ENCODE results near the gene DYNC2H1.

The DYNC2H1 gene, protein sequence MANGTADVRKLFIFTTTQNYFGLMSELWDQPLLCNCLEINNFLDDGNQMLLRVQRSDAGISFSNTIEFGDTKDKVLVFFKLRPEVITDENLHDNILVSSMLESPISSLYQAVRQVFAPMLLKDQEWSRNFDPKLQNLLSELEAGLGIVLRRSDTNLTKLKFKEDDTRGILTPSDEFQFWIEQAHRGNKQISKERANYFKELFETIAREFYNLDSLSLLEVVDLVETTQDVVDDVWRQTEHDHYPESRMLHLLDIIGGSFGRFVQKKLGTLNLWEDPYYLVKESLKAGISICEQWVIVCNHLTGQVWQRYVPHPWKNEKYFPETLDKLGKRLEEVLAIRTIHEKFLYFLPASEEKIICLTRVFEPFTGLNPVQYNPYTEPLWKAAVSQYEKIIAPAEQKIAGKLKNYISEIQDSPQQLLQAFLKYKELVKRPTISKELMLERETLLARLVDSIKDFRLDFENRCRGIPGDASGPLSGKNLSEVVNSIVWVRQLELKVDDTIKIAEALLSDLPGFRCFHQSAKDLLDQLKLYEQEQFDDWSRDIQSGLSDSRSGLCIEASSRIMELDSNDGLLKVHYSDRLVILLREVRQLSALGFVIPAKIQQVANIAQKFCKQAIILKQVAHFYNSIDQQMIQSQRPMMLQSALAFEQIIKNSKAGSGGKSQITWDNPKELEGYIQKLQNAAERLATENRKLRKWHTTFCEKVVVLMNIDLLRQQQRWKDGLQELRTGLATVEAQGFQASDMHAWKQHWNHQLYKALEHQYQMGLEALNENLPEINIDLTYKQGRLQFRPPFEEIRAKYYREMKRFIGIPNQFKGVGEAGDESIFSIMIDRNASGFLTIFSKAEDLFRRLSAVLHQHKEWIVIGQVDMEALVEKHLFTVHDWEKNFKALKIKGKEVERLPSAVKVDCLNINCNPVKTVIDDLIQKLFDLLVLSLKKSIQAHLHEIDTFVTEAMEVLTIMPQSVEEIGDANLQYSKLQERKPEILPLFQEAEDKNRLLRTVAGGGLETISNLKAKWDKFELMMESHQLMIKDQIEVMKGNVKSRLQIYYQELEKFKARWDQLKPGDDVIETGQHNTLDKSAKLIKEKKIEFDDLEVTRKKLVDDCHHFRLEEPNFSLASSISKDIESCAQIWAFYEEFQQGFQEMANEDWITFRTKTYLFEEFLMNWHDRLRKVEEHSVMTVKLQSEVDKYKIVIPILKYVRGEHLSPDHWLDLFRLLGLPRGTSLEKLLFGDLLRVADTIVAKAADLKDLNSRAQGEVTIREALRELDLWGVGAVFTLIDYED (N-terminal part only)

DNA sequence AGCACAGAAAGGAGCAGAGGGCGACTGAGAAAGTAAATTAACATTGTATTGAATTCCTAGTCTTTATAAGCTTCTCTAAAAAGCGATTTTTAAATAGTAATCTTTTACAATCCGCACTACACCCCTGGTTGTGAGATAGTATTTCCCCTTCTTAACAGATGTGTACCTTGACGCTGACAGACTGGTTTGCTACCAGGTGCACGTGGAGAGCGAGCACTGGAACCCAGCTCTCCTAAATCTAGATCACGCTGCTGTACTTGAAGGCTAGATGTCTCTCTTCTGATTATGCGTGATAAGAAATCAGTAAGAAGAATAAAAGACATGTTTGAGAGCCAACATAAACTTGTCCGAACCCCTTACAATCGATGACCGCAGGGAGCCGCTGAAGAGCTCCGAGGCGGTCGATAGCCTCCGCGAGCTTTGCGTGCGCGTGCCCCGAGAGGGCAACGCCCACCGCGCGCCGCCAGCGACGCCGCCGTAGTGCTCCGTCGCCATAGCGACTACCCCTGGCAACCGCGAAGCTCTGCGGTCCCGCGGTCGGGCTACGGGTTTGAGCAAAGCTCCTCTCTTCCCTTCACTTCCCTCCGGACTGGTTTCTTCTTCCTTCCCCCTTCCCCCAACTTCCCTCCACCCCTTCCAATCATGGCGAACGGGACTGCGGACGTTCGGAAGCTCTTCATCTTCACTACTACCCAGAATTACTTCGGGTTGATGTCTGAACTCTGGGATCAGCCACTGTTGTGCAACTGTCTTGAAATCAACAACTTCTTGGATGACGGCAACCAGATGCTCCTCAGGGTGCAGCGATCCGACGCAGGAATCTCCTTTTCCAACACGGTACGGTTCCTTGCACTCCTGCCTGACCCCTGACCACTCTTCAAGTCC lies at the start of gene DYNC2H1:
Gene DYNC2H1, plus strand, starts transcription at position 494 of the 885 bp plus-strand sequence. Its CDS starts 149 bp downstream, at position 643.
- Histone ChIP-seq H3K9me3 (no peaks in the 10 kb centered on the region), H3K4me1 (peaks cover 11% of the 10 kb centered on the region), H3K4me3 (peak within 1 kb of the TSS; percentile 61), H3K27me3 (ENCODE audit: low read depth) (no peaks in the 10 kb centered on the region), H3K36me3 (replicated peaks) (no peaks in the 10 kb centered on the region)
- in situ Hi-C loops (cut with MboI; ENCODE audit: low sequenced_read_pairs), result no loop called here
- DNase-seq (ENCODE audit: low spot score in 2 of 2), result peak; percentile 87 to 93

DNA sequence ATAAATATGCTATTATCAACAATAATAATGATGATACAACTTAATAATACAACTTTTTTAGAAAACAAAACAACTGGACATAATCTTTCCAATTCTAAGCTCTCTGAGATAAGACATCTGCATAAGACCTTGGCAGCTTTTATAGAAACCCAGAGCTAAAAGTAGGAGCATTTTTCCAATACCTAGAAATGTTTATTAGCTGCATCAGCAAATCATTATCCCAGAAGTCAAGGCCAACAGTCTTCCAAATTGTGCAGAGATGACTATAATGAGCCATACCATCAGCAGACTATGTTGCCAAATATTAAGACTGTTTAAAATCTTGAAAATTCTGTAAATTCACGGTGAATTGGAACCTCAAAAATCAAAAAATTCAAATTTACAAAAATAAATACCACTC lies 47.6 kb upstream of the DYNC2H1 start:
- Histone ChIP-seq H3K4me3 (no peak overlapping the region), H3K27me3 (ENCODE audit: low read depth) (no peaks in the 10 kb centered on the region), H3K36me3 (replicated peaks) (peaks cover 56% of the 10 kb centered on the region), H3K9me3 (no peaks in the 10 kb centered on the region), H3K4me1 (peaks cover 2% of the 10 kb centered on the region; the same call in 1 of the 2 replicates)
- in situ Hi-C loops (cut with MboI; ENCODE audit: low sequenced_read_pairs), result no loop called here
- no peak for DNase-seq (ENCODE audit: low spot score in 2 of 2)

DNA sequence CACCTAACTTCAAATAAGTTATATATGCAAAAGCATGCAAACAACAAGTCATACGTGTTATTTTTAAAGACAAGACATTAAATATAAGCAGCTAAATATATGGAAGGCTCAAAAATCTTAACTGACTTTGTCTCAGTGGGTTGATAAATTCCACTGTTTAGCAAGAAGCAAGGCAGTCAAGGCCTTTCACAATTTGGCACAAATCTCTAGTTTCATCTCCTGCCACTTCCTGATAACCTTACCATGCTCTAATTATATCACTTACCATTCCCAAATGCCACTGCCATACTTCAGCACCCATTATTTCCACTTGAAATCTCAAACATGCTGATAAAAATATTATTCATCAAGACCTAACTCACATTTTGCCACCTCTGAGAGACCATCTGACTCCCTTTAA lies 42.1 kb upstream of the DYNC2H1 start:
- Histone ChIP-seq H3K4me3 (no peak overlapping the region), H3K4me1 (peaks cover 2% of the 10 kb centered on the region; the same call in 1 of the 2 replicates), H3K9me3 (no peaks in the 10 kb centered on the region), H3K36me3 (replicated peaks) (peaks cover 46% of the 10 kb centered on the region), H3K27me3 (ENCODE audit: low read depth) (no peaks in the 10 kb centered on the region)
- no peak for DNase-seq (ENCODE audit: low spot score in 2 of 2)
- in situ Hi-C loops (cut with MboI; ENCODE audit: low sequenced_read_pairs), result no loop called here

DNA sequence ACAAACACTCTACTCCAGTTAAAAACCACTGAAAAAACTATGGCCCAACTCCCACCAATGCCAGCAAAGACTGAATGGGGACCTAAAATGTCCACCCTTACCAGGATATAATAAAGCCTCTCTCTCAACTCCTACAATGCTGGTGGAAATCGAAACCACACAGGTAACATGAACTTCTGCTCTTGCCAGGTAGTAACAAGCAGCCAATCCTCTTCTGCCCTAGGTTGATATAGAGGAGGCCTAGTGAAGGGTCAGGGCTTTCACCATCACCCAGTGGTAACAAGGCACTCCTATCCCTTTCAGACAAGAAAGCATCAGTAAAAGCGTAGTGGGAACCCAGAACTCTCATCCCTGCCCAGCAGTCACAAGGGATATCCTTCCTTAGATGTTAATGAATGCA lies 39.9 kb upstream of the DYNC2H1 start:
- Histone ChIP-seq H3K4me3 (no peak overlapping the region), H3K4me1 (peaks cover 2% of the 10 kb centered on the region; the same call in 1 of the 2 replicates), H3K27me3 (ENCODE audit: low read depth) (no peaks in the 10 kb centered on the region), H3K36me3 (replicated peaks) (peaks cover 30% of the 10 kb centered on the region), H3K9me3 (no peaks in the 10 kb centered on the region)
- DNase-seq (ENCODE audit: low spot score in 2 of 2), result no peak
- in situ Hi-C loops (cut with MboI; ENCODE audit: low sequenced_read_pairs), result no loop called here

DNA sequence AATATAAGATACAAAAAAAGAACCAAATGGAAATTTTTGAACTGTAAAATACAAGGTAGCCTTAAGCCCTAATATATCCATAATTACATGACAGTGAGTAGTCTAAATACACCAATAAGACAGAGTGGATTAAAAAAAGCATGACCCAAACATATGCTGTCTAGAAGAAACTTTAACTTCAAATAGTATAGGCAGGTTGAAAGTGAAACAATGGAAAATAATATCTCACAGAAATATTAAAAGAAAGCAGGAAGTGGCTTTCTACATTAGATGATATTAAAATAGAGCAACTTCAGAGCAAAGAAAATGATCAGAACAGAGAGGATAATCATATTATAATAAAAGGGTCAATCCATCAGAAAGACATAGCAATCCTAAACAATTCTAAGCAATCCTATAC lies 39.1 kb upstream of the DYNC2H1 start:
- DNase-seq (ENCODE audit: low spot score in 2 of 2), result no peak
- in situ Hi-C loops (cut with MboI; ENCODE audit: low sequenced_read_pairs), result no loop called here
- Histone ChIP-seq H3K36me3 (replicated peaks) (peaks cover 31% of the 10 kb centered on the region), H3K27me3 (ENCODE audit: low read depth) (no peaks in the 10 kb centered on the region), H3K4me1 (peaks cover 2% of the 10 kb centered on the region; the same call in 1 of the 2 replicates), H3K4me3 (no peak overlapping the region), H3K9me3 (no peaks in the 10 kb centered on the region)

DNA sequence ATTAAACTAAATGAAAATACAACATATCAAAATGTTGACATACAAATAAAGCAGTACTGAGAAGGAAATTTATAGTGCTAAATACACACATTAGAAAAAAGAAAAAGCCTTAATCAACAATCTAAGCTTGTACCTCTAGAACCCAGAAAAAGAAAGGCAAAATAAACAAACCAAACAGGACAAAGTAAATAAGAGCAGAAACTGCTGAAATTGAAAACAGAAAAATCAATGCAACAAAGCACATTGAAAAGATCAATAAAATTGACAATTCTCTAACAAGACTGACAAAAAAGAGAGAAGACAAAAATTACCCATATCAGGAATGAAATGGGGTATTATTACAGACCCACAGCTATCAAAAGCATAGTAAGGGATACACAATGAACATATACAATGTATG lies 38.2 kb upstream of the DYNC2H1 start:
- Histone ChIP-seq H3K4me3 (no peak overlapping the region), H3K36me3 (replicated peaks) (peaks cover 39% of the 10 kb centered on the region), H3K4me1 (no peaks in the 10 kb centered on the region; the same call in 1 of the 2 replicates), H3K27me3 (ENCODE audit: low read depth) (no peaks in the 10 kb centered on the region), H3K9me3 (no peaks in the 10 kb centered on the region)
- in situ Hi-C loops (cut with MboI; ENCODE audit: low sequenced_read_pairs), result no loop called here
- DNase-seq (ENCODE audit: low spot score in 2 of 2), result no peak

DNA sequence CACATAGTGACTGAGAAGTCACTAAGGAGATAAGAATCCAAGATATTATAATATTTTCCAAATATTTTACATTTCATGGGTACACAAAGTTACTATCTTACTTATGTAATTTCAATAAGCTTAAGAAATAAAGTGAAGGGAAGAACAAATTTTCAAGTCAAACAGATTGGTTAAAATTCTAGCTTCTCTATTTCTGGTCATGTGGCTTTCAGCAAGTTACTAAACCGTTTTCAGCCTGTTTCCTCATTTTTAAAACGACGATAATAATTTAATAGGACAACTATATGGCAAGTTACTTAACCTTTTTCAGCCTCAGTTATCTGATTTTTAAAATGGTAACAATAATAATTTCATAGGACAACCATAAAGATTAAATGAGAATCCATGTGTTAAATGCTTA lies 32.9 kb upstream of the DYNC2H1 start:
- Histone ChIP-seq H3K36me3 (replicated peaks) (peaks cover 59% of the 10 kb centered on the region), H3K4me3 (no peak overlapping the region), H3K4me1 (no peaks in the 10 kb centered on the region), H3K9me3 (no peaks in the 10 kb centered on the region), H3K27me3 (ENCODE audit: low read depth) (no peaks in the 10 kb centered on the region)
- in situ Hi-C loops (cut with MboI; ENCODE audit: low sequenced_read_pairs), result no loop called here
- DNase-seq (ENCODE audit: low spot score in 2 of 2), result no peak

DNA sequence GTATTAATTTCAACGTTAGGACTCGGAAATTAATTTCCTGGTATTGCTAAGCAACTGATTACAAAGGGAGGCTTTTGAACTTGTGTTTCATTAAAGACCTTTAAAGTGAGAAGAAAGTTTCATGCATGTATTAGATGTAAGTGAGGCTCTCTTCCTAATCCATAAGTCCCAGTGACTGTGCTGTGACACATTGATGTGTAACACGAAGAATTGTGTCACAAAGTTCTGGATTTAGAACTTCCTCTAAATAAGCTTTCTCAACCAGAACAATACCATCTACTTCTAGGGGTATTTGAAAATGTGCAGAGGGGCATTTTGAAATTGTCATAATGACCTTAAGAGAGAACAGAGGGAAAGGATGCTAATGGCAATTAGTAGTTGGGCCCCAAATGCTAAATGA lies 31.7 kb upstream of the DYNC2H1 start:
- H3K36me3 ChIP-seq (replicated peaks), result peaks cover 62% of the 10 kb centered on the region
- H3K27me3 ChIP-seq (ENCODE audit: low read depth), result no peaks in the 10 kb centered on the region
- no peaks in the 10 kb centered on the region for H3K4me1 ChIP-seq
- no peak for DNase-seq (ENCODE audit: low spot score in 2 of 2)
- no peak overlapping the region for H3K4me3 ChIP-seq
- no peaks in the 10 kb centered on the region for H3K9me3 ChIP-seq
- in situ Hi-C loops (cut with MboI; ENCODE audit: low sequenced_read_pairs), result no loop called here

DNA sequence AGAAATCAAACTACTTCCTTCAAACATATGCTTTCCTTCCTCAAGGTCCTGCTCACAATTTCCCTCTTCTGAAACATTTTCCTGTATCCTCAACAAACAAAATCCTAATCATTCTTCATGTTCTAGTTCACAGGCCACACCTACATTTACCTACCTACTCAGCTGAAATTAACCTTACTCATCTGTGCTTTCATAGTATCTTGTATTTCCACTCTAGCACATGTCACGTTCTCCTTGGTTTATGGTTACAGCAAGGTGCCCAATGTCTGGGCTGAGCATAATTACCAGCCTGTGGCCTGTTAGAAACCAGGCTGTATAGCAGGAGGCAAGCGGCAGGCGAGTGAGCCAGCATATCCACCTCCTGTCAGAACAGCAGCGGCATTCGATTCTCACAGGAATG lies 30.5 kb upstream of the DYNC2H1 start:
- DNase-seq (ENCODE audit: low spot score in 2 of 2), result no peak
- H3K4me1 ChIP-seq, result no peaks in the 10 kb centered on the region
- H3K4me3 ChIP-seq, result no peak overlapping the region
- H3K36me3 ChIP-seq (replicated peaks), result peaks cover 67% of the 10 kb centered on the region
- no peaks in the 10 kb centered on the region for H3K9me3 ChIP-seq
- in situ Hi-C loops (cut with MboI; ENCODE audit: low sequenced_read_pairs), result no loop called here
- no peaks in the 10 kb centered on the region for H3K27me3 ChIP-seq (ENCODE audit: low read depth)

DNA sequence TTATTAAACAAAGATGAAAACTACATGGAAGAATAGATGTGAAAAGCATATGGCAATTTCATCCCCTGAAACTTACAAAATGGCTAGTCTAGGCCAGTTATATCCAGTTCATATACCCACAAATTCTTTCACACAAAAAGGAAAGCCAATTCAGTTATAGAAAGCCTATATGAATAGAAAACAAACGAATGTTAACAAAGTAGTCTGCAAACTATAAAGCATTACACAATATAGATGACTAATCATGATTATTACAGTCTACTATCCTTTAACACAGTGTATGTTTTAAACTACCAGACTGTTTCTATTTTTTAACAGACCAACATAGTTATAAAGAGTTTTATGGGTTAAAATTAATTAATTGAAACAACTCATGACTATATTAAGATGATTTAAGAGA lies 29.4 kb upstream of the DYNC2H1 start:
- no peaks in the 10 kb centered on the region for H3K27me3 ChIP-seq (ENCODE audit: low read depth)
- no peaks in the 10 kb centered on the region for H3K9me3 ChIP-seq
- H3K4me3 ChIP-seq, result no peak overlapping the region
- H3K4me1 ChIP-seq, result no peaks in the 10 kb centered on the region
- DNase-seq (ENCODE audit: low spot score in 2 of 2), result no peak
- peaks cover 72% of the 10 kb centered on the region for H3K36me3 ChIP-seq (replicated peaks)
- in situ Hi-C loops (cut with MboI; ENCODE audit: low sequenced_read_pairs), result no loop called here

DNA sequence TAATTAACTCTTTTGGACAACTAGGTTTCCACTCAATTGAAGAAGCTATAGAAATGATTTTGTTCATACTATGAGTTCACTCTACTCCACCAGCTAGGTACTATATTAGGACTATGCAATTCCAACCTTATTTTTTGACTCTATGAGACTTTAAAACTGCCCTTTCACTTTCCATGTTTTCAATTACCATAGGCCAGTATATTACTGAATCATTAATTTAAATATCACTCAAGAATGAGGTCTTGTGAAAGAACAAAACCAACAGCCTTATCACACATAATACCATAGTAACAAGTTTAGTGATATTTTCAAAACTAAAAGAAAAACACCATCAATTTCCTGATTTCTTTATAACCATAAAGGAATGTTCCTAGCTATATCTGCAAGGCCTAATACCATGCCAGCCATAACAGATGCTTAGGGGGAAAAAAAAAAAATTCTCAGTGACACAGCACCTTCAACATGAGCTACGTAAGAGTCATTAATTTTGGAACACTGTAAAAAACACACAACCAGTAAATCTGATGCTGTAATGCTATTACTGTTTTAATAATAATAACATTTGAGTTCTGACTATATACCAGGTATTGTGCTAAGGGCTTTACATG lies 23.4 kb upstream of the DYNC2H1 start:
- Histone ChIP-seq H3K36me3 (replicated peaks) (peaks cover 51% of the 10 kb centered on the region), H3K9me3 (no peaks in the 10 kb centered on the region), H3K27me3 (ENCODE audit: low read depth) (no peaks in the 10 kb centered on the region), H3K4me3 (no peak overlapping the region), H3K4me1 (peaks cover 11% of the 10 kb centered on the region)
- in situ Hi-C loops (cut with MboI; ENCODE audit: low sequenced_read_pairs), result no loop called here
- no peak for DNase-seq (ENCODE audit: low spot score in 2 of 2)

DNA sequence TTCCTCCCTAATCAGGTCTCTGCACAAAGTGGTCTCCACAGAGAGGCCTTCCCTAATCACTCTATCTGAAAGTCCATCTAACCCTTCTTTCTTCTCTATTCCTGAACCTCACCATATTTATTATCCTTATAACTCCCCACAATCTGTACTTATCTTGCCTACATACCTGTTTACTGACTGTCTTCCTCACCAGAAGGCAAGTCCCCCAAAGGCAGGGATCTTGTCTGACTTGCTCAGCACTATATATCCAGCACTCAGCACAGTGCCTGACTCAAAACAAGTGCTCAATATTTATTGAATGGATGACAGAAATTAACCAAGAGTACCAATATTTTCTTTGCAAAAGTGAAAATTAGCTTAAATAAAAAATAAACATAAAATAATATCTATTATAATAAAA lies 22.8 kb upstream of the DYNC2H1 start:
- H3K9me3 ChIP-seq, result no peaks in the 10 kb centered on the region
- in situ Hi-C loops (cut with MboI; ENCODE audit: low sequenced_read_pairs), result no loop called here
- DNase-seq (ENCODE audit: low spot score in 2 of 2), result no peak
- peaks cover 11% of the 10 kb centered on the region for H3K4me1 ChIP-seq
- H3K27me3 ChIP-seq (ENCODE audit: low read depth), result no peaks in the 10 kb centered on the region
- H3K36me3 ChIP-seq (replicated peaks), result peaks cover 51% of the 10 kb centered on the region
- H3K4me3 ChIP-seq, result no peak overlapping the region
